GM10266 (cell line): Measurements from ENCODE around the gene NPAS3.

Source experiments
- DNase-seq: peaks from one replicate; pipeline ENCODE4 v3.0.0; 2012; ENCODE audit errors: extremely low spot score
- CTCF ChIP-seq: IDR thresholded peaks from 2 replicates; pipeline ENCODE4 v1.5.1; 2012; ENCODE audit warnings: mild to moderate bottlenecking, low read depth; ENCODE audit not compliant: control insufficient read depth, insufficient read depth; ENCODE audit errors: missing control alignments

Gene NPAS3

GRCh38 chr14:33631021-33631420, 692.3 kb downstream of the NPAS3 start:
- TF ChIP-seq CTCF, result no peak
- DNase-seq, result no peak

- TF ChIP-seq CTCF, result no peak
- no peak for DNase-seq
Observed at GRCh38 chr14:33631441-33631840, 692.8 kb downstream of the NPAS3 start.

- TF ChIP-seq CTCF, result no peak
- DNase-seq, result no peak
Observed at GRCh38 chr14:33634631-33635030, 696.0 kb downstream of the NPAS3 start.

- no peak for TF ChIP-seq CTCF
- DNase-seq, result no peak
Observed at GRCh38 chr14:33636716-33637115, 698.0 kb downstream of the NPAS3 start.

GRCh38 chr14:33642080-33642479, 703.4 kb downstream of the NPAS3 start:
- DNase-seq, result no peak
- no peak for TF ChIP-seq CTCF

- no peak for TF ChIP-seq CTCF
- no peak for DNase-seq
Observed at GRCh38 chr14:33642691-33643244, 704.1 kb downstream of the NPAS3 start.

GRCh38 chr14:33643426-33644181, 704.9 kb downstream of the NPAS3 start:
- DNase-seq, result no peak
- TF ChIP-seq CTCF, result no peak
